CD4-positive, CD25-positive, alpha-beta regulatory T cell (primary cell): Measurements from ENCODE around the gene RARS2. TPM values are rescaled to one million over a fixed set of nuclear protein-coding genes. Genes with fewer than 3 reads are reported as not detected.

Experiments used
- ATAC-seq, 2 donors: fragments of 150-1000 bp; cut with Tn5 transposase; one replicate each; pipeline ENCODE4 v1.10.0; 2021; ENCODE audit warnings: low read depth in 2 of 2, moderate number of reproducible peaks in 2 of 2, moderate library complexity in 1 of 2
- DNase-seq, 3 donors: peaks; one replicate each; pipeline versions ENCODE4 v3.0.0 to v3.0.0-alpha.2; 2012 to 2022; ENCODE audit warnings: mixed read lengths in 1 of 3
- H3K27ac ChIP-seq: one replicate; pipeline ENCODE4 v1.7.0; 2013; ENCODE audit warnings: mild to moderate bottlenecking, low read length; ENCODE audit not compliant: insufficient read depth, poor library complexity, severe bottlenecking
- H3K27me3 ChIP-seq: one replicate; pipeline ENCODE4 v1.7.0; 2013; ENCODE audit warnings: low read length; ENCODE audit not compliant: control insufficient read depth, insufficient read depth
- H3K36me3 ChIP-seq: one replicate; pipeline ENCODE4 v1.7.0; 2013; ENCODE audit warnings: mild to moderate bottlenecking, low read length, moderate library complexity; ENCODE audit not compliant: control insufficient read depth, insufficient read depth
- H3K4me1 ChIP-seq: 2 replicates; pipeline ENCODE4 v1.7.0; 2013; ENCODE audit warnings: mild to moderate bottlenecking, low read length; ENCODE audit not compliant: insufficient read depth, control insufficient read depth, poor library complexity, severe bottlenecking
- H3K4me3 ChIP-seq: one replicate; pipeline ENCODE4 v1.7.0; 2013; ENCODE audit warnings: low read depth, mild to moderate bottlenecking, low read length, moderate library complexity
- H3K9me3 ChIP-seq, 2 experiments: 1 replicate in 1 of 2; 2 replicates in 1 of 2; pipeline ENCODE4 v1.7.0; 2013; ENCODE audit warnings: low read length in 2 of 2, mild to moderate bottlenecking in 1 of 2, moderate library complexity in 1 of 2; ENCODE audit not compliant: control insufficient read depth in 2 of 2
- H3K27ac Mint-ChIP-seq, 3 donors: one replicate each; pipeline ENCODE4 v1.8.0; 2020 to 2022; ENCODE audit warnings: mild to moderate bottlenecking in 3 of 3, mixed read lengths in 3 of 3, moderate library complexity in 2 of 3
- H3K27me3 Mint-ChIP-seq: one replicate; pipeline ENCODE4 v1.8.0; 2022; ENCODE audit warnings: mild to moderate bottlenecking, mixed read lengths
- H3K36me3 Mint-ChIP-seq: one replicate; pipeline ENCODE4 v1.8.0; 2020; ENCODE audit warnings: mixed read lengths
- H3K4me1 Mint-ChIP-seq, 4 donors: one replicate each; pipeline ENCODE4 v1.8.0; 2020 to 2022; ENCODE audit warnings: mixed read lengths in 4 of 4, mild to moderate bottlenecking in 1 of 4
- H3K4me3 Mint-ChIP-seq, 4 donors: one replicate each; pipeline ENCODE4 v1.8.0; 2020 to 2022; ENCODE audit warnings: mild to moderate bottlenecking in 4 of 4, mixed read lengths in 4 of 4, moderate library complexity in 3 of 4
- H3K9me3 Mint-ChIP-seq, 7 donors: one replicate each; pipeline ENCODE4 v1.8.0; 2020 to 2022; ENCODE audit warnings: mixed read lengths in 7 of 7, mild to moderate bottlenecking in 3 of 7, moderate library complexity in 2 of 7
- polyA plus RNA-seq, 4 donors: library from polyadenylated mRNA; unstranded; fragments of 300-500 nt; fragmentation: Illumina TruSeq; gene quantifications; one replicate each; pipeline ENCODE4 v1.2.3, GENCODE V29; 2021
- total RNA-seq: library from RNA; stranded (reverse); gene quantifications from one replicate; pipeline ENCODE4 v1.2.3, GENCODE V29; 2022

The RARS2 gene
- total and polyA plus RNA-seq, 5 donors from 2014 or later: 34.0 to 44.7 (median 42.0) TPM

GRCh38 chr6:87538510-87539260, 51.1 kb downstream of the RARS2 start:
- no peaks in the 10 kb centered on the region for H3K27me3 ChIP-seq
- ATAC-seq (no peak), DNase-seq (no peak)
- no peaks in the 10 kb centered on the region for H3K4me1 ChIP-seq
- peaks cover 38% of the 10 kb centered on the region for H3K36me3 Mint-ChIP-seq
- peaks cover 49% of the 10 kb centered on the region for H3K36me3 ChIP-seq
- H3K27ac Mint-ChIP-seq: no peak overlapping the region
- H3K9me3 ChIP-seq: peaks cover 10 to 17% of the 10 kb centered on the region in 2 experiments
- H3K4me1 Mint-ChIP-seq: peaks cover 4 to 11% (median 8%) of the 10 kb centered on the region in 4 donors
- peaks cover 0 to 11% (median 2%) of the 10 kb centered on the region in 7 donors for H3K9me3 Mint-ChIP-seq
- H3K27me3 Mint-ChIP-seq: no peaks in the 10 kb centered on the region
- H3K4me3 Mint-ChIP-seq: no peak overlapping the region
- H3K27ac ChIP-seq: no peak overlapping the region
- H3K4me3 ChIP-seq: no peak overlapping the region

- Histone ChIP-seq H3K27ac (no peak overlapping the region), H3K4me3 (no peak overlapping the region), H3K9me3 (peaks cover 0 to 5% of the 10 kb centered on the region in 2 experiments), H3K4me1 (no peaks in the 10 kb centered on the region), H3K27me3 (no peaks in the 10 kb centered on the region), H3K36me3 (peaks cover 34% of the 10 kb centered on the region)
- DNase-seq: no peak
- peak overlapping the region in 1 of 3 donors; percentile 1 for H3K27ac Mint-ChIP-seq
- H3K36me3 Mint-ChIP-seq: peaks cover 29% of the 10 kb centered on the region
- H3K9me3 Mint-ChIP-seq: peaks cover 0 to 4% (median 0%) of the 10 kb centered on the region in 7 donors
- peak overlapping the region in 1 of 4 donors; percentile 21 for H3K4me3 Mint-ChIP-seq
- no peaks in the 10 kb centered on the region for H3K27me3 Mint-ChIP-seq
- ATAC-seq: no peak
- peaks cover 7 to 26% (median 17%) of the 10 kb centered on the region in 4 donors for H3K4me1 Mint-ChIP-seq
These were observed 55.3 kb downstream of the RARS2 start for GRCh38 chr6:87534377-87535047.

GRCh38 chr6:87529221-87529620, 60.6 kb downstream of the RARS2 start:
- Mint-ChIP-seq H3K4me1 (peaks cover 25 to 28% (median 27%) of the 10 kb centered on the region in 4 donors), H3K4me3 (no peak overlapping the region), H3K27me3 (no peaks in the 10 kb centered on the region), H3K36me3 (peaks cover 35% of the 10 kb centered on the region), H3K27ac (peak overlapping the region; percentile 1 to 52 (median 45)), H3K9me3 (peaks cover 0 to 1% (median 0%) of the 10 kb centered on the region in 7 donors)
- ATAC-seq (no peak), DNase-seq (no peak)
- Histone ChIP-seq H3K27ac (no peak overlapping the region), H3K9me3 (no peaks in the 10 kb centered on the region), H3K36me3 (peaks cover 28% of the 10 kb centered on the region), H3K4me1 (no peaks in the 10 kb centered on the region), H3K27me3 (no peaks in the 10 kb centered on the region), H3K4me3 (no peak overlapping the region)

- H3K36me3 ChIP-seq: peaks cover 50% of the 10 kb centered on the region
- no peaks in the 10 kb centered on the region for H3K4me1 ChIP-seq
- ATAC-seq (no peak), DNase-seq (no peak)
- H3K27ac ChIP-seq: no peak overlapping the region
- no peak overlapping the region for H3K4me3 ChIP-seq
- H3K9me3 ChIP-seq: no peaks in the 10 kb centered on the region
- peaks cover 0 to 1% (median 0%) of the 10 kb centered on the region in 7 donors for H3K9me3 Mint-ChIP-seq
- no peak overlapping the region for H3K4me3 Mint-ChIP-seq
- H3K27me3 ChIP-seq: no peaks in the 10 kb centered on the region
- no peaks in the 10 kb centered on the region for H3K27me3 Mint-ChIP-seq
- H3K4me1 Mint-ChIP-seq: peaks cover 2 to 10% (median 5%) of the 10 kb centered on the region in 4 donors
- H3K27ac Mint-ChIP-seq: no peak overlapping the region
- peaks cover 33% of the 10 kb centered on the region for H3K36me3 Mint-ChIP-seq
These were observed 67.1 kb downstream of the RARS2 start for GRCh38 chr6:87522686-87523085.

- Mint-ChIP-seq H3K36me3 (peaks cover 31% of the 10 kb centered on the region), H3K9me3 (no peaks in the 10 kb centered on the region), H3K4me1 (peaks cover 0 to 15% (median 13%) of the 10 kb centered on the region in 4 donors), H3K27ac (no peak overlapping the region), H3K4me3 (no peak overlapping the region), H3K27me3 (no peaks in the 10 kb centered on the region)
- Histone ChIP-seq H3K4me1 (peaks cover 8% of the 10 kb centered on the region), H3K27ac (no peak overlapping the region), H3K9me3 (no peaks in the 10 kb centered on the region), H3K27me3 (no peaks in the 10 kb centered on the region), H3K4me3 (no peak overlapping the region), H3K36me3 (peaks cover 50% of the 10 kb centered on the region)
- DNase-seq (no peak), ATAC-seq (no peak)
These were observed 71.3 kb downstream of the RARS2 start for GRCh38 chr6:87518453-87518852.

GRCh38 chr6:87514831-87515230, 75.0 kb downstream of the RARS2 start:
- Mint-ChIP-seq H3K4me3 (no peak overlapping the region), H3K9me3 (no peaks in the 10 kb centered on the region), H3K4me1 (peaks cover 4 to 15% (median 13%) of the 10 kb centered on the region in 4 donors), H3K36me3 (peaks cover 25% of the 10 kb centered on the region), H3K27me3 (no peaks in the 10 kb centered on the region), H3K27ac (peak overlapping the region; percentile 28 to 95 (median 82))
- peak overlapping the region; percentile 7 for H3K4me3 ChIP-seq
- H3K9me3 ChIP-seq: no peaks in the 10 kb centered on the region
- peaks cover 57% of the 10 kb centered on the region for H3K36me3 ChIP-seq
- peak overlapping the region; percentile 23 for H3K27ac ChIP-seq
- H3K27me3 ChIP-seq: no peaks in the 10 kb centered on the region
- ATAC-seq: peak in 1 of 2 donors; percentile 37
- peaks cover 8% of the 10 kb centered on the region for H3K4me1 ChIP-seq
- DNase-seq: peak in 2 of 3 donors; percentile 5 to 49

GRCh38 chr6:87504441-87504840, 85.3 kb downstream of the RARS2 start:
- H3K9me3 ChIP-seq: no peaks in the 10 kb centered on the region
- no peak overlapping the region for H3K4me3 ChIP-seq
- H3K27ac ChIP-seq: no peak overlapping the region
- peaks cover 2 to 10% (median 6%) of the 10 kb centered on the region in 4 donors for H3K4me1 Mint-ChIP-seq
- DNase-seq: no peak
- H3K9me3 Mint-ChIP-seq: peaks cover 0 to 1% (median 0%) of the 10 kb centered on the region in 7 donors
- no peaks in the 10 kb centered on the region for H3K27me3 ChIP-seq
- no peak overlapping the region for H3K4me3 Mint-ChIP-seq
- no peaks in the 10 kb centered on the region for H3K27me3 Mint-ChIP-seq
- H3K36me3 ChIP-seq: peaks cover 59% of the 10 kb centered on the region
- H3K36me3 Mint-ChIP-seq: peaks cover 37% of the 10 kb centered on the region
- peak overlapping the region in 1 of 3 donors; percentile 43 for H3K27ac Mint-ChIP-seq
- no peak for ATAC-seq
- no peaks in the 10 kb centered on the region for H3K4me1 ChIP-seq
